Psoas muscle (tissue), 8 donors: ENCODE data around the gene HLA-E. TPM values are rescaled to one million over a fixed set of nuclear protein-coding genes. Genes with fewer than 3 reads are reported as not detected.

Source experiments
- ATAC-seq, 4 donors: fragments of 200-7000 bp; cut with Tn5 transposase; one replicate each; pipeline ENCODE4 v1.9.1; 2020; ENCODE audit warnings: moderate library complexity in 3 of 4, mild to moderate bottlenecking in 2 of 4
- DNase-seq, 2 donors: peaks; one replicate each; pipeline ENCODE4 v3.0.0-alpha.2; 2020
- H3K27ac ChIP-seq: fragments of 200-600 bp; one replicate; pipeline ENCODE4 v1.8.0; 2022
- H3K27me3 ChIP-seq, 3 donors: fragments of 200-600 bp in 1 of 3; one replicate each; pipeline versions ENCODE4 v1.6.1 to v1.8.0; 2013 to 2022; ENCODE audit warnings: low read length in 2 of 3, mild to moderate bottlenecking in 2 of 3, moderate library complexity in 1 of 3; ENCODE audit not compliant: insufficient read depth in 3 of 3
- H3K36me3 ChIP-seq, 2 donors: fragments of 200-600 bp in 1 of 2; one replicate each; pipeline versions ENCODE4 v1.6.1 to v1.8.0; 2013 to 2022; ENCODE audit warnings: low read depth in 1 of 2, mild to moderate bottlenecking in 1 of 2, moderate library complexity in 1 of 2; ENCODE audit not compliant: insufficient read depth in 1 of 2
- H3K4me1 ChIP-seq: fragments of 200-600 bp; one replicate; pipeline ENCODE4 v1.8.0; 2022
- H3K4me3 ChIP-seq: fragments of 200-600 bp; one replicate; pipeline ENCODE4 v1.8.0; 2022; ENCODE audit warnings: mild to moderate bottlenecking
- H3K9me3 ChIP-seq: fragments of 200-600 bp; one replicate; pipeline ENCODE4 v1.8.0; 2022
- WGBS, 3 donors: extraction: QIAGEN DNeasy Blood & Tissue Kit; methylation state at CpG; one replicate each; pipeline versions ENCODE4 v1.1.6 to v1.1.7; 2013; 5-methylcytosine and 5-hydroxymethylcytosine counted together
- intact Hi-C, 2 donors: fragments of 100-400 bp; cut with DNase I; formaldehyde crosslinking; loops; one replicate each; pipeline versions ENCODE4 v1.11.0 to v1.14.2; 2022
- polyA plus RNA-seq, 3 donors: library from polyadenylated mRNA; stranded (reverse); fragments of 200-250 nt; gene quantifications; one replicate each; pipeline ENCODE4 v1.2.3, GENCODE V29; 2013
- total RNA-seq, 4 donors: library from RNA; stranded (reverse); fragmentation: NEBNext Ultra II Directional in 2 of 4; extraction: Animal tissue kit (Norgen Biotek cat#: 25700) in 2 of 4; gene quantifications; one replicate each; pipeline versions ENCODE4 v1.2.1 to v1.2.4, GENCODE V29; 2021 to 2023
- TF ChIP-seq, protein P1 (sequence below): fragments of 200-600 bp; IDR thresholded peaks from one replicate; pipeline ENCODE4 v1.8.0; 2022; ENCODE audit warnings: antibody characterized with exemption
- donor health status: healthy with polysubstance abuse.
- donor health status: DM: no; HTN: no; CAD: no; lungs with moderate emphysema.
- donor health status: Bipolar disorder and iron deficiency.
- donor health status: healthy.
- donor health status: DM: yes; HTN: yes; CAD: no.
- donor health status: DM: no; HTN: no; CAD: no.
- donor health status: DM: no; HTN: no; CAD: no.
- donor health status: DM: yes; HTN: yes; CAD: no.

The HLA-E gene
- total and polyA plus RNA-seq, 7 donors = 75.2 to 168 (median 97.8) TPM

DNA sequence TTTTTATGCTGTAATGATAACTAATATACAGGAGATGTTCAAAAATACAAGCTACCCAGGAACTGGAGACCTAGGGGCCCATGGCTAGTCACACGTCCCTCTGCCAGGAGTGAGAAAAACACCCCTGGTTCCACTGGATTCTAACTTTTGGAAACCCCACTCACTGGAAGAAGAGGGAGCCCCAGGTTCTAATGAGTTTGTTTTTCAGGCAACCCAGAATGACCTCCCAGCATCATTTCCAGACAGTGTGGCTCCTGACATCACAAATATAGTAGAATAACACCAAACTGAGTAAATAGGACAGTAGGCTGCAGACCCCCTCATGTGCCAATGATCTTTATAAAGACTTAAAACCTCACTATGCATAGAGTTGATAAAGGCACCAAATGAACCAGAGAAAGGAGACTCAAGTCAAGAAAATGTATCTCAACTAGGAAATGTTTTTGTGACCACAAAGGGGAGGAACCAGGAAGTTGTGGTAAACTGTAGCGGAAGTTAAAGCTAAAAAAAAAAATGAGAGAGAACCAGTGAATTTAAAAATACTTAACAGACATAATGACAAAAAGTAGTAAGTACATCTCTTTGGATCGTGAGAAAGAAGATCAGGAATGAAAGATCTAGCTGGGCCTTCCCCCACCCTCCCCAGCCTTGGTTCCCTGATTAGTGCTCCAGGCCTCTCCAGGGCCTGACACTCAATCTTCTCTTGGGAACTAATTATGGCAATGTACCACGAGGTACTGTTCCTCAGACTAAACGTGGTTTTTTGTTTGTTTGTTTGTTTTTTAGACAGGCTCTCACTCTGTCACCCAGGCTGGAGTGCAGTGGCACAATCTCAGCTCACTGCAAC is 19.8 kb downstream of the HLA-E start:
- H3K4me3 ChIP-seq = no peak overlapping the region
- H3K27ac ChIP-seq = no peak overlapping the region
- intact Hi-C loops = no loop called here
- WGBS, 3 donors = 34 to 43% (median 41%) methylated on average over 5 of the region's 5 CpGs
- H3K9me3 ChIP-seq = no peaks in the 10 kb centered on the region
- peaks cover 0 to 8% (median 0%) of the 10 kb centered on the region in 3 donors for H3K27me3 ChIP-seq
- DNase-seq (no peak), ATAC-seq (no peak)
- no peaks in the 10 kb centered on the region for H3K4me1 ChIP-seq
- TF ChIP-seq, protein P1, sequence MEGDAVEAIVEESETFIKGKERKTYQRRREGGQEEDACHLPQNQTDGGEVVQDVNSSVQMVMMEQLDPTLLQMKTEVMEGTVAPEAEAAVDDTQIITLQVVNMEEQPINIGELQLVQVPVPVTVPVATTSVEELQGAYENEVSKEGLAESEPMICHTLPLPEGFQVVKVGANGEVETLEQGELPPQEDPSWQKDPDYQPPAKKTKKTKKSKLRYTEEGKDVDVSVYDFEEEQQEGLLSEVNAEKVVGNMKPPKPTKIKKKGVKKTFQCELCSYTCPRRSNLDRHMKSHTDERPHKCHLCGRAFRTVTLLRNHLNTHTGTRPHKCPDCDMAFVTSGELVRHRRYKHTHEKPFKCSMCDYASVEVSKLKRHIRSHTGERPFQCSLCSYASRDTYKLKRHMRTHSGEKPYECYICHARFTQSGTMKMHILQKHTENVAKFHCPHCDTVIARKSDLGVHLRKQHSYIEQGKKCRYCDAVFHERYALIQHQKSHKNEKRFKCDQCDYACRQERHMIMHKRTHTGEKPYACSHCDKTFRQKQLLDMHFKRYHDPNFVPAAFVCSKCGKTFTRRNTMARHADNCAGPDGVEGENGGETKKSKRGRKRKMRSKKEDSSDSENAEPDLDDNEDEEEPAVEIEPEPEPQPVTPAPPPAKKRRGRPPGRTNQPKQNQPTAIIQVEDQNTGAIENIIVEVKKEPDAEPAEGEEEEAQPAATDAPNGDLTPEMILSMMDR = no peak
- H3K36me3 ChIP-seq = no peaks in the 10 kb centered on the region

DNA sequence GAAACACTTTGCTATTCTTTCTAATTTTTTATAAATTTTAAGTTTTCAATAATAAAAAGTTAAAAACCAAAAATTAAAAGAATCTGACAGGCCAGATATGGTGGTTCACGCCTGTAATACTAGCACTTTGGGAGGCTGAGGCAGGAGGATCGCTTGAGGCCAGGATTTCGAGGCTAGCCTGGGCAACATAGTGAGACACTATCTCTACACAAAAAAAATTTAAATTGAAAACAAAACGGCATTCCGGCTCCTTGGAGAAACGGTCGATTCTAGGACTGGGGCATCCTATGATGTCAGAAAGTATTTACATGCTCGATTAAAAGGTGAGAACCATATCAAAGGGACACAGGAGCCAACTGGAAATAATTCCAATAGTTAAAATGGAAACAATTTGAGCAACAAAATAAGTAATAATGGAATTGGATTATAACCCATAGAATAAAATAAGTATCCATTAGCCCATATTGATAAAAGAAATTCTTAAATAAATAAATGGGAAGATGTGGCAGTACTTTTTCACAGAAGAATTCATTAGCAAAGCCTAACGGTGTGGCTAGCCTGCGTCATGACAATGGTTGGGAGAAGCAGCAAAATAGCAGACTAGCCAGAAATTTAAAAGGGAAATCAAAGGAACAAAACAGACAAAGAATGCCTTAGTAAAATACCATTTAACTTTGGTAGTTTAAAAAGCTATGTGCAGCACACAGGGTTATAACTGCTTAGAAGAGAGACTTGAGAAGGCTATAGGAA is 21.3 kb downstream of the HLA-E start:
- Histone ChIP-seq H3K4me1 (no peaks in the 10 kb centered on the region), H3K4me3 (no peak overlapping the region), H3K36me3 (no peaks in the 10 kb centered on the region), H3K27ac (no peak overlapping the region), H3K9me3 (no peaks in the 10 kb centered on the region), H3K27me3 (peaks cover 0 to 3% (median 0%) of the 10 kb centered on the region in 3 donors)
- intact Hi-C loops = no loop called here
- 72 to 76% (median 75%) methylated on average over 10 of the region's 10 CpGs for WGBS, 3 donors
- DNase-seq (no peak), ATAC-seq (no peak)
- TF ChIP-seq, protein P1 = no peak

DNA sequence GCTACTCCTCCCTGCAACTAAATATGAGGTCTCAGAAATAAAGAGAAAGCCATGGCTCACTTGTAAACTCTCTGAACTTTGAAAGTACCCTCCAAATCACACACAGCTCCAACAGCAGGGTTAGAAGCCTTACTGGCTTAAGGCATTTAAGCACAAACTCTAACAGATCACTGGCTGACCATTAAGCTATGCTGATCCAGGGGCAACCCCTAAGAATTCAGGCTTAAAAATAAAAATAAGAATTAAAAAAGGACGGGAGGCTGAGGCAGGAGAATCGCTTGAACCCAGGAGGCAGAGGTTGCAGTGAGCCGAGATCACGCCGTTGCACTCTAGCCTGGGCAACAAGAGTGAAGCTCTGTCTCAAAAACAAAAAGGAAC is 21.8 kb downstream of the HLA-E start:
- no peaks in the 10 kb centered on the region for H3K9me3 ChIP-seq
- H3K4me3 ChIP-seq = no peak overlapping the region
- no peak for ATAC-seq
- H3K4me1 ChIP-seq = no peaks in the 10 kb centered on the region
- no peak for DNase-seq
- TF ChIP-seq, protein P1 = no peak
- H3K27me3 ChIP-seq = peaks cover 0 to 7% (median 0%) of the 10 kb centered on the region in 3 donors
- H3K36me3 ChIP-seq = no peaks in the 10 kb centered on the region
- intact Hi-C loops = no loop called here
- 54 to 72% (median 67%) methylated on average over 5 of the region's 5 CpGs for WGBS, 3 donors
- no peak overlapping the region for H3K27ac ChIP-seq

DNA sequence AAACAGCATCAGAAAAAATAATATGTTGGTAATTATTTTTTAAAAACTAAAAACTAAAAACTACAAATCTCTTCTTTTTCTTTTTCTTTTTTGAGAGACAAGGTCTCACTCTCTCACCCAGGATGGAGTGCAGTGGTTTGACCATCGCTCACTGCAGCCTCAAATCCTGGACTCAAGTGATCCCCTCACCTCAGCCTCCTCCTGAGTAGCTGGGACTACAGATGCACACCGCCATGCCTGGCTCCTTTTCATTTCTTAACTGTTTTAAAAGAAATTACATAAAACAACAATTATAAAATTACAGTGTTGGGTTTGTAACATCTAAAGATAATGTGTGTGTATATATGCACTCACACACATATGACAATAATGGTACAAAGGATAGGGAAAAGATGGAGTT is 24.1 kb downstream of the HLA-E start:
- Histone ChIP-seq H3K9me3 (no peaks in the 10 kb centered on the region), H3K4me3 (no peak overlapping the region), H3K27me3 (peaks cover 0 to 14% (median 3%) of the 10 kb centered on the region in 3 donors), H3K36me3 (no peaks in the 10 kb centered on the region), H3K27ac (no peak overlapping the region), H3K4me1 (no peaks in the 10 kb centered on the region)
- TF ChIP-seq, protein P1 = no peak
- ATAC-seq = no peak
- 88 to 95% (median 94%) methylated on average over 2 of the region's 2 CpGs for WGBS, 3 donors
- intact Hi-C loops = no loop called here
- DNase-seq = no peak
